HG02678 (cell line): ENCODE measurements around the gene SRRD.
"Not testable (repeated sequence)": the region's sequence is repeated elsewhere in the genome, so short reads cannot be mapped to it uniquely, and the experiment has no call there.

Source experiments
- ATAC-seq: cut with Tn5 transposase; IDR thresholded peaks from one replicate; pipeline ENCODE4 v1.9.1; 2021; ENCODE audit warnings: mild to moderate bottlenecking, moderate library complexity; ENCODE audit not compliant: unreplicated experiment

Gene SRRD

DNA sequence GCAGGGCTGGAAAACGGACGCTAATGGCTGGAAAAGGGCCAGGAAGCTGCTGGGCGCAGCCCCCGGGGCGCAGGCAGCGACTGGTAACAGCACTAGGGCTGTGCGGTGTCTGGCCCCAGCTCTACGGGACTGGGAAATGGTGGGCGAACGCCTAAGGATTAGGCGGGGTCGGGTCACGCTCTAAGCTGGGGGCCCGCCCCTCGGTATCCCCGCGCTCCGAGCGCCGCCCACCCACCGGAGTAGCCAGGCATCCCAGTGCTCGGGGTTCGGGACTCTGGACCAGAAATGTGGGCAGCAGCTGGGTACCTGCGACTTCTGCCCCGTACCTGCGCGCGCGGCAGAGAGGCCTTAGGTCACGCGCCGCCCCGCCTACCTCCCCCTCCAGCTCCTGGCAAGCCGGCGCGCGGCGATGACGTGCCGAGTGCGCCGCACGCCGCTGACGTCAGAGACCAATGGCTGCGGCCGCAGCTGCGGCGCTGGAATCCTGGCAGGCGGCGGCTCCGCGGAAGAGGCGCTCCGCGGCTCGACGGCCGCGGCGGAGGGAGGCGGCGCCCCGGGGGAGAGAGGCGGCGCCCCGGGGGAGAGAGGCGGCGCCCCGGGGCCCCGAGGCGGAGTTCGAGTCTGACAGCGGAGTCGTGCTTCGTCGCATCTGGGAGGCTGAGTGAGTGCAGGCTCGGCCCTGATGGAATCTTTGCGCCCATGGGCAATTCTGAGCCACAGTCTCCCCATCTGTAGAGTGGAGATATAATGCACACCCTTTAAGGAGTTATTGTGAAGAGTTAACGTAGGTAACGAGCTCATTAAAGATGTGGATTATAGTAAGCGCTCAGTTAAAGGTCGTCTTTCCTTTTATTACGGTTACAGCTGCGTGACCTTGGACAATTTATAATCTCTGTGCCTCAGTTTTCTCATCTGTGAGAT, at the start of gene SRRD, which contains the start of gene HPS4:
TSS of gene SRRD (plus strand) at position 439 of the 921 bp plus-strand sequence. CDS start at position 453, 14 bp downstream.
TSS of gene HPS4 (minus strand) at position 345 of the 921 bp plus-strand sequence. CDS start 2,021 bp downstream, outside the sequence.
- ATAC-seq, result peak; percentile 77

GRCh38 chr22:26435327-26436093, 48.2 kb upstream of the SRRD start:
- ATAC-seq, result no peak

- ATAC-seq, result no peak
These were observed 46.7 kb upstream of the SRRD start for GRCh38 chr22:26436903-26437515.

- no peak for ATAC-seq
These were observed 45.8 kb upstream of the SRRD start for GRCh38 chr22:26437694-26438392.

DNA sequence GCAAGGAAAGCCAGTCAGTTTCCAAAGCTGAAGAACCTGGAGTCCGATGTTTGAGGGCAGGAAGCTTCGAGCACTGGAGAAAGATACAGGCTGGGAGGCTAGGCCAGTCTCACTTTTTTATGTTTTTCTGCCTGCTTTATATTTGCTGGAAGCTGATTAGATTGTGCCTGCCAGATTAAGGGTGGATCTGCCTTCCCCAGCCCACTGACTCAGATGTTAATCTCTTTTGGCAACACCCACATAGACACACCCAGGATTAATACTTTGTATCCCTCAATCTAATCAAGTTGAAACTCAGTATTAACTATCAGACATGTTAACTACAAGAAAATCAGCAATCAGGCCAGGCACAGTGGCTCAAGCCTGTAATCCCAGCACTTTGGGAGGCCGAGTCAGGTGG, 44.9 kb upstream of the SRRD start:
- not testable (repeated sequence) for ATAC-seq

GRCh38 chr22:26439559-26439958, 44.1 kb upstream of the SRRD start:
- no peak for ATAC-seq

DNA sequence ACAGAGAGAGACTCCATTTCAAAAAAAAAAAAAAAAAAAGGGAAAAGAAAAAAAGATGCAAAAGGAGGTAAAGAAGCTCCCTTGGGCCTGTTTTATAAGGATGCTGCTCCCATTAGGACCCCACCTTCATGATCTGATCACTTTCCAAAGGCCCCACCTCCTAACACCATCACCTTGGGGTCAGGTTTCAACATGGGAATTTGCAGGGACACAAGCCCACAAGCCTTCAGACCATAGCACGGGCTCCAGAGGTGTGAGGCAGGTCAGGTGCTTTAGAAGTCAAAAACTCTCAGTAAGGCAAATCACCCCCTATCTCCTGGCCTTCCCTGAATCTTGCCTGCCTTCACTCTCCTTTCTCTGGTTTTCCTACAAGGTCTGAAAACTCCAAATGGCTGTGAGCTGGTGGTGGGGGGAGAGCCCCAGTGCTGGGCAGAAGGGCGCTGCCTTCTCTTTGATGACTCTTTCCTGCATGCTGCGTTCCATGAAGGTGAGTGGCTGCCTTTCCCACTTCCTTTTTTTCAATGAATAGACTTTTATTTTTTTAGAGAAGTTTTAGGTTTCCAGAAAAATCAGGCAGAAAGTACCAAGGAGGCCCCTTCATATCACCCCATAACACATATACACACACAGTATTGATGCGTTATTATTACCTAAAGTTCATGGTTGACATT, 41.5 kb upstream of the SRRD start:
- no peak for ATAC-seq

GRCh38 chr22:26443901-26444690, 39.6 kb upstream of the SRRD start:
- ATAC-seq, result no peak

- no peak for ATAC-seq
These were observed 38.9 kb upstream of the SRRD start for GRCh38 chr22:26444777-26445176.

- ATAC-seq, result no peak
These were observed 38.0 kb upstream of the SRRD start for GRCh38 chr22:26445577-26446275.

DNA sequence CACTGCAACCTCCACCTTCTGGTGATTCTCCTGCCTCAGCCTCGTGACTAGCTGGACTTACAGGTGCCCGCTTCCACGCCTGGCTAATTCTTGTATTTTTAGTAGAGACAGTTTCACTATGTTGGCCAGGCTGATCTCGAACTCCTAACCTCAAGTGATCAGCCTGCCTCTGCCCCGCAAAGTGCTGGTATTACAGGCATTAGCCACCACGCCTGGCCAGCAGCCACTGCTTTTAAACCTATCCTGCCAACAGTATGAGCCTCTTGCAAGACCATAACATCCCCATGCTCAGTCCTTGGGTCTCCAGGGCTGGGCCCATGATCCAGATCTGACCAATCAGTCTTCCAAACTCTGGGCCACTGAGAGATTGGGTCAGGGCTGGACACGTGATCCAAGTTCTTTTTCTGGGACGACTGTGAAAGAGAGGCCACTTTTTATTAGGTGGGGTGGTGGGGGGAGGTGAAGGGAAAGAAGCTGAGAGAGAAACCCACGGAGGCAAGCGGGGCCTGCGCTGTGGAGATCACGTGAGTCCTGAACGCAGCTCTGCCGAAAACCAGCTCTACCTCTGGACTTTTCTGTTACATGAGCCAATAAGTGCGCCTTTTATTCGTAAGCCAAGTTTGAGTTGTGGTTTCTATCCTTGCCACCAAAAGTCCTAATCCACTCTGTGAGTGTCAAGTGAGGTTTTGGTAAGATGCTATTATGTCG, 36.7 kb upstream of the SRRD start:
- no peak for ATAC-seq

DNA sequence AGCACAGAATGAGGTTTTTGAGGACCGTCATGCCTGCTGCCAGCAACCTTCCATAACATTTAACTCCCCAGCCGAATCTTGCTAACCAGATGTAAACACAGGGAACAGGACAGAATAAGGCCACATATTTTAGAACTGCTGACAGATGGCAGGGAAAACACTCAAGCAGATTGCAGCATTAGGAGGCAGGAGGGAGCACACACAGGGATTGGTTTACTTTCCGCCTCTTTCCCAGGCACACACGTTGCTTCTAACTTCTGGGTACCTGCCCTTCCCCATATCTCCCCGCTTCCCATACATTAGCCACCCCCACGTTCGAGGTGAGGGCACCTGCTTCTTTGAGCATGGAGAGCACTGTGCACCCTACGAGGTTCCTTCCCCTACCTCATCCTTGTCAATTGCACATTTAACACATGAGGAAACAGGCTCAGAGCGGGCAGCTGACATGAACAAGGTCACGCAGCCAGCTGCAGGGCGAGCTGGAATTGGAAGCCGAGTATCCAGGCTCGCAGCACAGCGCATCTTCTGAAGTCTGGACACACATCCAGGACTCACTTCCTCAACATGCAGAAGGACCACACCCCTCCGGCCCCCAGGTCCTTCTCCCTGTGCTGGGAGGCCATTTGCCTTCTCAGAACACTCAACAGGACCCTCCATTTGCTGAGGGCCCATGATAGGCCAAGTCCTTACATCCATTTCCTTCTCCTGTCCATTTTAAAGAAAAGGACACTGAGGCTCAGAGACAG, 35.9 kb upstream of the SRRD start:
- ATAC-seq, result no peak

- ATAC-seq, result no peak
These were observed 35.3 kb upstream of the SRRD start for GRCh38 chr22:26448334-26448733.

- ATAC-seq, result no peak
These were observed 34.7 kb upstream of the SRRD start for GRCh38 chr22:26448941-26449340.

GRCh38 chr22:26450453-26451185, 33.1 kb upstream of the SRRD start:
- ATAC-seq, result no peak

DNA sequence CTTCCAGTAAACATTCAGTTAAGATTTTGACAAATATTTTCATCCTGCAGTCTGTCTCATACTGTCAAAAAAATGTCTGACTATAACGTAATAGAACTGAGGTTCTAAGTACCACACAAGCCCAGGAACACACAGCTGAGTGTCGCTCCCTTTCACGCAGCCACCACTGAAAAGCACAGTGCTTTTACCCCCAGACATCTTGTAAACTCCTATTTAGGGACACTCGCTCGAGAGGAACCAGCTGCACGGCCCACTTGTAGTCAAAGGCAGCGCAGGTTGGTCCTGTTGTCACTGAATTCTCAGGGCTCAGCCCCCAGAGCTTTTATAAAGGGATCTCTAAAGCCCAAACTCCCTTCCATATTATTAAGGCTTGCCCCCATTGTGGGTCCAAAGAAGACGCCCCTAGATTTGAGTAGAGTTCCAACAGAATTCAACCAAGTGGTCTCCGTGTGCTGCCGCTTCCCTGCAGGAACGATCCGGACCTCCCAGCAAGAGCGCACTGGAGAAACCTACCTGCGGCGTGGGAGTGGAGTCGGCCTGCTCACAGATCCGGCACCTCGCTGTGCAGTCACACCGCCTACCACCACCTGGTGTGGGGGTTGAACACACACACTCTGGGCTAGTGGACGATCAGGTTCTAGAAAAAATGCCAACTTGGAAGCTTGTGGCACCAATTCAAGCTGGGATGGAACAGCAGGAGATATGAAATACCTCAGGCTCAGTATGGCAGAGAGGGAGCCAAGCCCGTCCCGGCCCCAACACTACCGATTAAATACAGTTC, 31.3 kb upstream of the SRRD start:
- no peak for ATAC-seq
